HEK293 (cell line): ENCODE results near the gene HID1.
"Not testable (repeated sequence)": the region's sequence is repeated elsewhere in the genome, so short reads cannot be mapped to it uniquely, and the experiment has no call there.

Experiments
- CTCF ChIA-PET: fragments of 350-600 bp; formaldehyde crosslinking; extraction: SDS; loops from one replicate; lab custom pipeline; 2021; ENCODE audit warnings: antibody characterized with exemption; lab: Yijun Ruan, JAX
- POLR2A ChIA-PET: fragments of 300-600 bp; formaldehyde crosslinking; extraction: SDS; loops from one replicate; lab custom pipeline; 2020; ENCODE audit warnings: antibody characterized with exemption, inconsistent platforms; lab: Yijun Ruan, JAX
- H3K27ac ChIP-seq: fragments of 200-500 bp; sonication (Bioruptor generic); 2 replicates; pipeline ENCODE4 v1.5.1; 2014; ENCODE audit warnings: low read depth, low read length, control low read depth, inconsistent platforms; ENCODE audit errors: extremely low read depth
- H3K36me3 ChIP-seq, 2 experiments: fragments of 200-500 bp in 1 of 2; sonication (Bioruptor generic) in 1 of 2; 1 replicate in 1 of 2; 2 replicates in 1 of 2; pipeline ENCODE4 v1.5.1; 2014 to 2017; ENCODE audit warnings: inconsistent platforms in 2 of 2, low read length in 2 of 2; ENCODE audit not compliant: control insufficient read depth in 2 of 2, insufficient read depth in 1 of 2
- H3K4me1 ChIP-seq: fragments of 200-500 bp; sonication (Bioruptor generic); 2 replicates; pipeline ENCODE4 v1.5.1; 2014; ENCODE audit warnings: mild to moderate bottlenecking, low read length, inconsistent platforms; ENCODE audit not compliant: control insufficient read depth, insufficient read depth
- H3K4me3 ChIP-seq: 2 replicates; pipeline ENCODE4 v1.5.1; 2011; ENCODE audit warnings: low read depth, mild to moderate bottlenecking, control low read depth, low read length, moderate library complexity
- H3K9me3 ChIP-seq: fragments of 200-500 bp; sonication (Bioruptor generic); 2 replicates; pipeline ENCODE4 v1.5.1; 2014; ENCODE audit warnings: low read depth, low read length, inconsistent platforms; ENCODE audit not compliant: control insufficient read depth, insufficient read depth
- FEZF1 ChIP-seq: fragments of 450-650 bp; formaldehyde crosslinking; IDR thresholded peaks from 2 replicates; pipeline ENCODE4 v1.5.1; 2016; ENCODE audit warnings: missing biosample characterization, missing genetic modification characterization
- KLF1 ChIP-seq: fragments of 450-650 bp; formaldehyde crosslinking; IDR thresholded peaks from 2 replicates; pipeline ENCODE4 v1.5.1; 2016; ENCODE audit warnings: missing biosample characterization, missing genetic modification characterization
- YY2 ChIP-seq: fragments of 450-650 bp; formaldehyde crosslinking; IDR thresholded peaks from 2 replicates; pipeline ENCODE4 v1.5.1; 2016; ENCODE audit warnings: missing biosample characterization, missing genetic modification characterization
- ZFP37 ChIP-seq: fragments of 450-650 bp; formaldehyde crosslinking; IDR thresholded peaks from 2 replicates; pipeline ENCODE4 v1.5.1; 2016; ENCODE audit warnings: missing biosample characterization, missing genetic modification characterization
- ZNF121 ChIP-seq: fragments of 450-650 bp; formaldehyde crosslinking; IDR thresholded peaks from 2 replicates; pipeline ENCODE4 v1.5.1; 2016; ENCODE audit warnings: missing biosample characterization, missing genetic modification characterization
- ZNF148 ChIP-seq: fragments of 450-650 bp; formaldehyde crosslinking; IDR thresholded peaks from 2 replicates; pipeline ENCODE4 v1.5.0; 2017; ENCODE audit warnings: missing biosample characterization, missing genetic modification characterization, borderline replicate concordance
- ZNF157 ChIP-seq: fragments of 450-650 bp; formaldehyde crosslinking; IDR thresholded peaks from 2 replicates; pipeline ENCODE4 v1.5.1; 2016; ENCODE audit warnings: missing biosample characterization, missing genetic modification characterization
- ZNF350 ChIP-seq: fragments of 450-650 bp; formaldehyde crosslinking; IDR thresholded peaks from 2 replicates; pipeline ENCODE4 v1.5.0; 2017; ENCODE audit warnings: missing biosample characterization, mild to moderate bottlenecking, missing genetic modification characterization
- ZNF394 ChIP-seq: fragments of 450-650 bp; formaldehyde crosslinking; IDR thresholded peaks from 2 replicates; pipeline ENCODE4 v1.5.1; 2016; ENCODE audit warnings: missing biosample characterization, missing genetic modification characterization, mild to moderate bottlenecking, moderate library complexity, borderline replicate concordance
- ZNF501 ChIP-seq: fragments of 450-650 bp; formaldehyde crosslinking; IDR thresholded peaks from 2 replicates; pipeline ENCODE4 v1.5.1; 2016; ENCODE audit warnings: missing biosample characterization, missing genetic modification characterization
- ZNF654 ChIP-seq: fragments of 450-650 bp; formaldehyde crosslinking; IDR thresholded peaks from 2 replicates; pipeline ENCODE4 v1.5.1; 2016; ENCODE audit warnings: low read depth, missing biosample characterization, missing genetic modification characterization
- ZNF792 ChIP-seq: fragments of 450-650 bp; formaldehyde crosslinking; IDR thresholded peaks from 2 replicates; pipeline ENCODE4 v1.5.1; 2016; ENCODE audit warnings: missing biosample characterization, missing genetic modification characterization
- TF ChIP-seq, protein P1 (sequence below): fragments of 450-650 bp; formaldehyde crosslinking; IDR thresholded peaks from 2 replicates; pipeline ENCODE4 v1.5.1; 2016; ENCODE audit warnings: missing biosample characterization, missing genetic modification characterization
- TF ChIP-seq, protein P2 (sequence below): fragments of 450-650 bp; formaldehyde crosslinking; IDR thresholded peaks from 2 replicates; pipeline ENCODE4 v1.5.1; 2017; ENCODE audit warnings: missing biosample characterization, missing genetic modification characterization

Gene HID1

DNA sequence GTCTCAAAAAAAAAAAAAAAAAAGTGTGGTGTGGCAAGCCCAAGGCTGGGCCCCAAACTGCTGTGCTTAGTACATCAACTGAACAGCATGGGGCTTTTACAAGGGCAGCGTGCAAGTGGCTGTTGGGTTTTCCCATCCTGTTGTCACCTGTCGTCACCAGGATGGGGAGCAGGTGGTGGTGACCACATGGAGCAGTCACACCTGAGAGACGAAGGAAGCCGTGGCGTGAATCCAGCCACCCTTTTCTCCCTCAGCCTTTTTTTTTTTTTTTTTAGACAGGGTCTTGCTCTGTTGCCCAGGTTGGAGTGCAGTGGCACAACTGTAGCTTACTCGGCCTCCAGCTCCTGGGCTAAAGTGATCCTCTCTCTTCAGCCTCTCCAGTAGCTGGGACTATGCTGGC, 35.8 kb upstream of the HID1 start (continued):
- TF ChIP-seq, protein P1, sequence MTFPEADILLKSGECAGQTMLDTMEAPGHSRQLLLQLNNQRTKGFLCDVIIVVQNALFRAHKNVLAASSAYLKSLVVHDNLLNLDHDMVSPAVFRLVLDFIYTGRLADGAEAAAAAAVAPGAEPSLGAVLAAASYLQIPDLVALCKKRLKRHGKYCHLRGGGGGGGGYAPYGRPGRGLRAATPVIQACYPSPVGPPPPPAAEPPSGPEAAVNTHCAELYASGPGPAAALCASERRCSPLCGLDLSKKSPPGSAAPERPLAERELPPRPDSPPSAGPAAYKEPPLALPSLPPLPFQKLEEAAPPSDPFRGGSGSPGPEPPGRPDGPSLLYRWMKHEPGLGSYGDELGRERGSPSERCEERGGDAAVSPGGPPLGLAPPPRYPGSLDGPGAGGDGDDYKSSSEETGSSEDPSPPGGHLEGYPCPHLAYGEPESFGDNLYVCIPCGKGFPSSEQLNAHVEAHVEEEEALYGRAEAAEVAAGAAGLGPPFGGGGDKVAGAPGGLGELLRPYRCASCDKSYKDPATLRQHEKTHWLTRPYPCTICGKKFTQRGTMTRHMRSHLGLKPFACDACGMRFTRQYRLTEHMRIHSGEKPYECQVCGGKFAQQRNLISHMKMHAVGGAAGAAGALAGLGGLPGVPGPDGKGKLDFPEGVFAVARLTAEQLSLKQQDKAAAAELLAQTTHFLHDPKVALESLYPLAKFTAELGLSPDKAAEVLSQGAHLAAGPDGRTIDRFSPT (tag by site-specific recombination) = no peak
- peak; percentile 75 for TF ChIP-seq FEZF1 (tag by site-specific recombination)

DNA sequence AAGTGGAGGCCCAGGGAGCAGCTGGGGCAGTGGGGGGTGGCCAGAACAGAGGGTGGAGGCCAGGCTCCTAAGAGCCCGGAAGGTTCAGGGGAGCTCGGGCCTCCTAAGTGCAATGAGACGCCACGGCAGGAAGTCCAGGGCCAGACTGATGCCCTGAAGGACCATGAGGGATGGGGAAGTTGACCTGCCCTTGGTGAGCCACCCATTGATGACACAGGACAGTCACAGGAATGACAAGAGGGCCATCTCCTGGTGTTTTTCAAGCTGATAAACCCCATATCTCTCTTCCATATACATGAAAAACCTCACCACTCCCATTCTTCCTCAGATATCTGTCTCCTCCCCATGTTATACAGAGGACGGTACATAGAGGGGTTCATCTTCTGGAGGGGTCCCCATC, 34.1 kb upstream of the HID1 start:
- H3K36me3 ChIP-seq = peaks cover 0 to 33% of the 10 kb centered on the region in 2 experiments; a peak in 1 of 3 replicates
- no peak overlapping the region for H3K4me3 ChIP-seq
- TF ChIP-seq KLF1 (tag by site-specific recombination) (no peak), ZNF654 (tag by site-specific recombination) (peak; percentile 47)
- POLR2A ChIA-PET = interaction anchor here (0.8 to 1.9 kb wide), 3 partner anchors 18 to 45 kb away, joined by 3 to 7 read pairs (median 4); partner anchors contain the start of gene CDR2L
- H3K27ac ChIP-seq = no peak overlapping the region
- H3K9me3 ChIP-seq = no peaks in the 10 kb centered on the region
- CTCF ChIA-PET = interaction anchor here (1.2 to 4.0 kb wide), 4 partner anchors 13 to 49 kb away, joined by 5 to 37 read pairs (median 5); no protein-coding TSS in a partner anchor
- H3K4me1 ChIP-seq = peaks cover 15% of the 10 kb centered on the region

- not testable (repeated sequence) for H3K27ac ChIP-seq, H3K9me3 ChIP-seq, H3K4me1 ChIP-seq, H3K4me3 ChIP-seq
- CTCF ChIA-PET = interaction anchor here (0.7 to 4.0 kb wide), 4 partner anchors 12 to 163 kb away, joined by 3 to 37 read pairs (median 4); no protein-coding TSS in a partner anchor
- H3K36me3 ChIP-seq = peaks cover 0 to 39% of the 10 kb centered on the region in 2 experiments; a peak in 2 of 3 replicates
- POLR2A ChIA-PET = interaction anchor here (0.8 to 1.9 kb wide), 3 partner anchors 18 to 44 kb away, joined by 3 to 7 read pairs (median 4); partner anchors contain the start of gene CDR2L
- TF ChIP-seq ZNF121 = peak; percentile 93
Measured at GRCh38 chr17:75006084-75006483, 33.5 kb upstream of the HID1 start.

DNA sequence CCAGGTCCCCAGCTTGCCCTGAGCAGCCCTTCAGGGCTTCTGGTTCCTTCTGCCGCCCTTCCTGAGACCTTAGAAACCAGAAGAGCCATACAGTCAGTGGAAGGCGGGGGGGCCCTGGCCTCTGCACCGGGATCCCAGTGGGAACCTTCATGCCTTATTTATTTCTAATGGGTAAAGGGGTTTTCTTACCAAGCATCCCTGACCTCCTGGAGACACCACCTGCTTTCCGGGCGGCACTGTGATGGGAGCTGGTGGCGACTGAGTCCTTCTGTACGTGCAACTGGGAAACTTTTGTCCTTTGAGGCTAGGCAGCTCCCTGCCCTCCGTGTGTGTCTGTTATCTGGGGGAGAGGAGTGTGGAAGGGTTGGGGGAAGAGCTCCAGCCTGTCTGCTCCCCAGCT, 32.7 kb upstream of the HID1 start:
- H3K4me3 ChIP-seq = no peak overlapping the region
- ChIA-PET CTCF (interaction anchor here (0.7 to 4.0 kb wide), 3 partner anchors 17 to 162 kb away, joined by 3 to 37 read pairs (median 3); no protein-coding TSS in a partner anchor), POLR2A (interaction anchor here (0.5 to 1.9 kb wide), 3 partner anchors 17 to 212 kb away, joined by 3 to 7 read pairs (median 3); partner anchors contain the start of gene CDR2L)
- H3K9me3 ChIP-seq = no peaks in the 10 kb centered on the region
- peaks cover 3 to 41% of the 10 kb centered on the region in 2 experiments; a peak in 2 of 3 replicates for H3K36me3 ChIP-seq
- TF ChIP-seq YY2 (no peak), ZFP37 (tag by site-specific recombination) (no peak), ZNF157 (no peak), ZNF350 (no peak), ZNF501 (tag by site-specific recombination) (no peak), ZNF792 (no peak)
- TF ChIP-seq, all 188 proteins: peak for 0
- H3K27ac ChIP-seq = no peak overlapping the region
- H3K4me1 ChIP-seq = peaks cover 7% of the 10 kb centered on the region; the same call in 1 of the 2 replicates

GRCh38 chr17:75004371-75004770, 31.8 kb upstream of the HID1 start:
- ChIA-PET POLR2A (interaction anchor here (0.6 to 2.1 kb wide), 2 partner anchors 8 to 17 kb away, joined by 3 to 12 read pairs; partner anchors contain the start of genes CDR2L and MRPL58), CTCF (interaction anchor here (0.6 kb wide), 2 partner anchors 47 to 79 kb away, joined by 3 to 4 read pairs; no protein-coding TSS in a partner anchor)
- H3K4me1 ChIP-seq = peaks cover 5% of the 10 kb centered on the region; the same call in 1 of the 2 replicates
- TF ChIP-seq, protein P2, sequence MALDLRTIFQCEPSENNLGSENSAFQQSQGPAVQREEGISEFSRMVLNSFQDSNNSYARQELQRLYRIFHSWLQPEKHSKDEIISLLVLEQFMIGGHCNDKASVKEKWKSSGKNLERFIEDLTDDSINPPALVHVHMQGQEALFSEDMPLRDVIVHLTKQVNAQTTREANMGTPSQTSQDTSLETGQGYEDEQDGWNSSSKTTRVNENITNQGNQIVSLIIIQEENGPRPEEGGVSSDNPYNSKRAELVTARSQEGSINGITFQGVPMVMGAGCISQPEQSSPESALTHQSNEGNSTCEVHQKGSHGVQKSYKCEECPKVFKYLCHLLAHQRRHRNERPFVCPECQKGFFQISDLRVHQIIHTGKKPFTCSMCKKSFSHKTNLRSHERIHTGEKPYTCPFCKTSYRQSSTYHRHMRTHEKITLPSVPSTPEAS (tag by site-specific recombination) = no peak
- no peak for TF ChIP-seq ZNF394 (tag by site-specific recombination)
- TF ChIP-seq ZNF148 (tag by site-specific recombination) = no peak
- peaks cover 11 to 47% of the 10 kb centered on the region in 2 experiments; a peak in 2 of 3 replicates for H3K36me3 ChIP-seq
- H3K4me3 ChIP-seq = no peak overlapping the region
- no peak overlapping the region for H3K27ac ChIP-seq
- no peaks in the 10 kb centered on the region for H3K9me3 ChIP-seq
